GM18511 (cell line): Measurements from ENCODE around the gene CSNK1D.
"Not testable (repeated sequence)": the region's sequence is repeated elsewhere in the genome, so short reads cannot be mapped to it uniquely, and the experiment has no call there.

Source experiments
- ATAC-seq: cut with Tn5 transposase; IDR thresholded peaks from one replicate; pipeline ENCODE4 v1.9.1; 2021; ENCODE audit warnings: mild to moderate bottlenecking, moderate library complexity; ENCODE audit not compliant: unreplicated experiment

Gene CSNK1D

GRCh38 chr17:82195675-82196672 lies 77.5 kb downstream of the CSNK1D start:
- ATAC-seq = no peak

DNA sequence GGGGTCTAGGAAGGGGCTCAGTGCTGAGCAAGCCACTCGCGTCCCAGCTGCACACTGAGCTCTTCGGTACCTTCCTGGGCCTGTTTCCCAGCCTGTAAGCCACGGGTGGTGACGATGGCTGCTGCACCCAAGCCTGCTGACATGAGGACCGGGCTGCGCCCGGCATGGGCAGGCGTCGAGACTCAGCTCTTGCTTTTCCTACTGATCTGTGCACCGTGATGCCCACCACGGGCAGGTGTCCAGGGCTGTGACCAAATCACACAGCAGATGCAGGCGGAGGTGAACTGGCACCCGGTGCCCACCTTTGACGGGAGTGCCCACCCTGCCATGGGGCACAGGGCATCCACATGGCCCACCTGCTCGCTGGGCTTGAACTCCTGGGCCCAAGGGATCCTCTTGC lies 78.7 kb downstream of the CSNK1D start:
- ATAC-seq = no peak

GRCh38 chr17:82193520-82194220 lies 79.8 kb downstream of the CSNK1D start:
- no peak for ATAC-seq

DNA sequence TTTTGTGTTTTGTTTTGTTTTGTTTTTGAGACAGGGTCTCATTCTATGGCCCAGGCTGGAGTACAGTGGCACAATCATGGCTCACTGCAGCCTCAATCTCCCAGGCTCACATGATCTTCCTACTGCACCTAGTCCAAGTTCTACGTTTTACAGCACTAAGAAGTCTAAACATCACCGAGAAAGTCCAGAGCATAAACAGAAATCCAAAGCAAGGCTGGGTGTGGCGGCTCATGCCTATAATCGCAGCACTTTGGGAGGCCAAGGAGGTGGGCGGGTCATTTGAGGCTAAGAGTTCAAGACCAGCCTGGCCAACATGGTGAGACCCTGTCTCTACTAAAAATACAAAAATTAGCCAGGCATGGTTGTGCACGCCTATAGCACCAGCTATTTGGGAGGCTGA lies 80.5 kb downstream of the CSNK1D start:
- ATAC-seq = not testable (repeated sequence)
